CD4-positive, alpha-beta T cell (primary cell): ENCODE data around the gene SYT5. TPM values are rescaled to one million over a fixed set of nuclear protein-coding genes. Genes with fewer than 3 reads are reported as not detected.
"Not testable (repeated sequence)": the region's sequence is repeated elsewhere in the genome, so short reads cannot be mapped to it uniquely, and the experiment has no call there.

Source experiments
- ATAC-seq: fragments of 200-7000 bp; cut with Tn5 transposase; one replicate; pipeline ENCODE4 v1.10.0; 2022; ENCODE audit warnings: mild to moderate bottlenecking; ENCODE audit not compliant: poor library complexity
- CTCF ChIA-PET: fragments of 350-600 bp; sonication (Branson Sonifier 250); formaldehyde crosslinking; loops from one replicate; lab custom pipeline; 2021; ENCODE audit warnings: antibody characterized with exemption, inconsistent platforms; lab: Charles Lee
- POLR2A ChIA-PET: fragments of 350-600 bp; sonication (Branson Sonifier 250); formaldehyde crosslinking; loops from one replicate; lab custom pipeline; 2021; ENCODE audit warnings: antibody characterized with exemption, inconsistent platforms; lab: Charles Lee
- DNase-seq, 14 experiments: peaks; one replicate each; pipeline ENCODE4 v3.0.0-alpha.2; 2013 to 2020; ENCODE audit warnings: mixed read lengths in 2 of 14
- H3K27ac ChIP-seq, 2 donors: one replicate each; pipeline versions ENCODE4 v1.5.1 to v1.7.0; 2013; ENCODE audit warnings: low read length in 2 of 2, low read depth in 1 of 2, mild to moderate bottlenecking in 1 of 2
- H3K27me3 ChIP-seq, 2 experiments: 1 replicate in 1 of 2; 2 replicates in 1 of 2; pipeline versions ENCODE4 v1.6.1 to v1.7.0; 2013; ENCODE audit warnings: low read length in 2 of 2, control low read depth in 1 of 2, mild to moderate bottlenecking in 1 of 2, moderate library complexity in 1 of 2; ENCODE audit not compliant: insufficient read depth in 2 of 2, control insufficient read depth in 1 of 2
- H3K36me3 ChIP-seq: one replicate; pipeline ENCODE4 v1.6.1; 2013; ENCODE audit warnings: low read length, control low read depth; ENCODE audit not compliant: insufficient read depth
- H3K4me1 ChIP-seq: one replicate; pipeline ENCODE4 v1.6.1; 2013; ENCODE audit warnings: low read length, control low read depth; ENCODE audit not compliant: insufficient read depth
- H3K4me3 ChIP-seq: one replicate; pipeline ENCODE4 v1.5.1; 2013; ENCODE audit warnings: mild to moderate bottlenecking, low read length, moderate library complexity
- H3K9me3 ChIP-seq, 2 experiments: 1 replicate in 1 of 2; 2 replicates in 1 of 2; pipeline versions ENCODE4 v1.6.1 to v1.7.0; 2013; ENCODE audit warnings: low read length in 2 of 2, mild to moderate bottlenecking in 2 of 2, control low read depth in 1 of 2, moderate library complexity in 1 of 2; ENCODE audit not compliant: control insufficient read depth in 1 of 2, insufficient read depth in 1 of 2
- H3K27ac Mint-ChIP-seq: one replicate; pipeline ENCODE4 v1.8.0; 2020; ENCODE audit warnings: mixed read lengths
- H3K27me3 Mint-ChIP-seq: one replicate; pipeline ENCODE4 v1.8.0; 2021; ENCODE audit warnings: mixed read lengths
- H3K36me3 Mint-ChIP-seq: one replicate; pipeline ENCODE4 v1.8.0; 2021; ENCODE audit warnings: low read depth, mixed read lengths
- H3K4me1 Mint-ChIP-seq: one replicate; pipeline ENCODE4 v1.8.0; 2021; ENCODE audit warnings: low read depth, mixed read lengths
- H3K4me3 Mint-ChIP-seq: one replicate; pipeline ENCODE4 v1.8.0; 2020; ENCODE audit warnings: mild to moderate bottlenecking, mixed read lengths
- H3K9me3 Mint-ChIP-seq: one replicate; pipeline ENCODE4 v1.8.0; 2020; ENCODE audit warnings: mixed read lengths
- intact Hi-C, 2 experiments: fragments of 100-400 bp; cut with DNase I in 1 of 2; cut with micrococcal nuclease in 1 of 2; formaldehyde crosslinking; loops; one replicate each; pipeline versions ENCODE4 v1.15.1 to v1.9.0; 2023 to 2025; cut with DNase I, micrococcal nuclease
- total RNA-seq, 174 experiments: library from RNA in 2 of 174; stranded (reverse) in 2 of 174; gene quantifications; one replicate each; pipeline ENCODE4 v1.2.3 and lab custom pipeline; 2021 to 2026
- TF ChIP-seq, protein P1 (sequence below): fragments of 200-600 bp; IDR thresholded peaks from one replicate; pipeline ENCODE4 v1.8.0; 2022; ENCODE audit warnings: antibody characterized with exemption, mild to moderate bottlenecking

The SYT5 gene
- total RNA-seq, 2 experiments from 2014 or later: 0.41 to 0.56 TPM

DNA sequence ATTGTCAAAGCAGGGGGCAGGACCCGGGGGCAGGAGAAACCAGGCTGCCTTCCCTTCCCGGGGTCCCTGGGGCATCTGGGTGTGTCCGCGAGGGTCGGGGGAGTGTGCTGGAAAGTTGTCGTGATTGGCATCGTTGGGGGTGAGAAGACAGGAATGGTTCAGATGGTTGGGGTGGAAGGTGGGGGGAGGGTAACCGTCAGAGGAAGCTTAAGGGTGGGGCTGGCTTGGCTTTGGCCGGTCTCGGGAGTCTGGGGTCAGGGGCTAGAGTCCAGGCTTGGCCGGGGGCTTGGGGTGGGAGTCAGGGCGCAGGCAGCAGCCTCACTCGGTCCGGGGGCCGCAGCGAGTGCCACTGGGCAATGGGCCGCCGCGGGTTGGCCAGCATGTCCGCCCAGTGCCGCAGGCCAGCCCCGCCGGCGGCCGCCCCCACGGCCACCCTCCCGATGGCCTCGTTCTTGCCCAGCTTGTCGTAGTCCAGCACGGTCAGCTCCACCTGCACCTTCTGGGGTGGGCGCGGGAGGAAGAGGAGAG, 6.8 kb downstream of the SYT5 start:
- Mint-ChIP-seq H3K4me1 (peaks cover 28% of the 10 kb centered on the region), H3K36me3 (no peaks in the 10 kb centered on the region), H3K9me3 (no peaks in the 10 kb centered on the region), H3K4me3 (peak overlapping the region; percentile 48), H3K27ac (no peak overlapping the region), H3K27me3 (peaks cover 87% of the 10 kb centered on the region)
- intact Hi-C loops: loop anchor here in 1 of 2 experiments (10.0 kb wide), 1 partner anchor 82 kb away; the partner anchor contains the start of gene PPP6R1
- Histone ChIP-seq H3K27me3 (peaks cover 71 to 85% of the 10 kb centered on the region in 2 experiments), H3K36me3 (no peaks in the 10 kb centered on the region), H3K9me3 (peaks cover 0 to 49% of the 10 kb centered on the region in 2 experiments), H3K4me3 (peak overlapping the region; percentile 40), H3K27ac (no peak overlapping the region), H3K4me1 (peaks cover 22% of the 10 kb centered on the region)
- TF ChIP-seq, protein P1, sequence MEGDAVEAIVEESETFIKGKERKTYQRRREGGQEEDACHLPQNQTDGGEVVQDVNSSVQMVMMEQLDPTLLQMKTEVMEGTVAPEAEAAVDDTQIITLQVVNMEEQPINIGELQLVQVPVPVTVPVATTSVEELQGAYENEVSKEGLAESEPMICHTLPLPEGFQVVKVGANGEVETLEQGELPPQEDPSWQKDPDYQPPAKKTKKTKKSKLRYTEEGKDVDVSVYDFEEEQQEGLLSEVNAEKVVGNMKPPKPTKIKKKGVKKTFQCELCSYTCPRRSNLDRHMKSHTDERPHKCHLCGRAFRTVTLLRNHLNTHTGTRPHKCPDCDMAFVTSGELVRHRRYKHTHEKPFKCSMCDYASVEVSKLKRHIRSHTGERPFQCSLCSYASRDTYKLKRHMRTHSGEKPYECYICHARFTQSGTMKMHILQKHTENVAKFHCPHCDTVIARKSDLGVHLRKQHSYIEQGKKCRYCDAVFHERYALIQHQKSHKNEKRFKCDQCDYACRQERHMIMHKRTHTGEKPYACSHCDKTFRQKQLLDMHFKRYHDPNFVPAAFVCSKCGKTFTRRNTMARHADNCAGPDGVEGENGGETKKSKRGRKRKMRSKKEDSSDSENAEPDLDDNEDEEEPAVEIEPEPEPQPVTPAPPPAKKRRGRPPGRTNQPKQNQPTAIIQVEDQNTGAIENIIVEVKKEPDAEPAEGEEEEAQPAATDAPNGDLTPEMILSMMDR: no peak
- ATAC-seq (no peak), DNase-seq (no peak)
- ChIA-PET POLR2A (interaction anchor here (0.6 to 0.7 kb wide), 2 partner anchors 14 to 85 kb away, joined by 3 read pairs; no protein-coding TSS in a partner anchor), CTCF (no interaction called here)

DNA sequence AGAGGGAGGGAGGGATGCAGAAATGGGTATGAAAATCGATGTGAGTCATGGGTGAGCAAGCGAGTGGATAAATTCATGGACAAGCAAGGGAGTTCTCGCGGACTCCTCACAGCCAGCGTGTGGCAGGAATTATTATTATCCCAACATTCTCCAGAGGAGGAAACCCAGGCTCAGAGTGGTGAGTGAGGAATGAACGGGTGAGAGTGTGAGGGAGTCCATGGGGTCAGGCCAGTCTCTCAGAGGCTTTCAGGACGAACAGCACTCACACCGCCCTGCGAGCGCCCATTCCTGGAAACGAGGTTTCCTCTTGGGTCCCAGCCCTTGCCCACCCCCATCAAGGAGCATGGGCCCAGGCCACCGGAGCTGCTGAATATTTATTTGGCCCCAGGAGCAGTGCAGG, 7.3 kb downstream of the SYT5 start:
- Histone ChIP-seq H3K4me3 (no peak overlapping the region), H3K27me3 (peaks cover 69 to 83% of the 10 kb centered on the region in 2 experiments), H3K36me3 (no peaks in the 10 kb centered on the region), H3K9me3 (peaks cover 0 to 52% of the 10 kb centered on the region in 2 experiments), H3K27ac (no peak overlapping the region), H3K4me1 (peaks cover 21% of the 10 kb centered on the region)
- no peak for ATAC-seq
- DNase-seq: no peak
- H3K27me3 Mint-ChIP-seq: peaks cover 85% of the 10 kb centered on the region
- H3K36me3 Mint-ChIP-seq: no peaks in the 10 kb centered on the region
- H3K27ac Mint-ChIP-seq: no peak overlapping the region
- ChIA-PET POLR2A (interaction anchor here (0.6 kb wide), 1 partner anchor 85 kb away, joined by 3 read pairs; no protein-coding TSS in a partner anchor), CTCF (no interaction called here)
- intact Hi-C loops: loop anchor here in 1 of 2 experiments (10.0 kb wide), 1 partner anchor 82 kb away; the partner anchor contains the start of gene PPP6R1
- no peaks in the 10 kb centered on the region for H3K9me3 Mint-ChIP-seq
- H3K4me3 Mint-ChIP-seq: peak overlapping the region; percentile 20
- TF ChIP-seq, protein P1: no peak
- H3K4me1 Mint-ChIP-seq: peaks cover 26% of the 10 kb centered on the region

DNA sequence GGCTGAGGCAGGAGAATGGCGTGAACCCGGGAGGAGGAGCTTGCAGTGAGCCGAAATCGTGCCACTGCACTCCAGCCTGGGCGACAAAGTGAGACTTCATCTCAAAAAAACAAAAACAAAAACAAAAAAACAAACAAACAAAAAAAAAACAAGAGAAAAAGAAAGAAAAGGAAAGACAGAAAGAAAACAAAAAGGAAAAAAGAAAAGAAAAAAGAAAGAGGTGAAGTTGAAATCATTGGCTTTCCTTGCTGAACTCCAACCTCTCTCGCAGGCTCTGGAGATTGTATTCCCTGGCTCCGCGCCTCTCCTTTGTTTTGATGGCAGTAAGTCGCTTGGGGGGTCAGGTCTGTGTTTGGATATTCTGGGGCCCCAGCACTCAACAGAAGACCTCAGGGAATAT, 7.8 kb downstream of the SYT5 start:
- peak overlapping the region; percentile 4 for H3K4me3 Mint-ChIP-seq
- POLR2A ChIA-PET, H3K9me3 Mint-ChIP-seq, H3K27ac Mint-ChIP-seq, ATAC-seq, H3K36me3 ChIP-seq, H3K27ac ChIP-seq, H3K36me3 Mint-ChIP-seq, H3K4me3 ChIP-seq, DNase-seq, CTCF ChIA-PET: not testable (repeated sequence)
- Histone ChIP-seq H3K27me3 (peaks cover 69 to 85% of the 10 kb centered on the region in 2 experiments), H3K4me1 (peaks cover 21% of the 10 kb centered on the region), H3K9me3 (peaks cover 0 to 53% of the 10 kb centered on the region in 2 experiments)
- intact Hi-C loops: loop anchor here in 1 of 2 experiments (10.0 kb wide), 1 partner anchor 82 kb away; the partner anchor contains the start of gene PPP6R1
- peaks cover 25% of the 10 kb centered on the region for H3K4me1 Mint-ChIP-seq
- peaks cover 83% of the 10 kb centered on the region for H3K27me3 Mint-ChIP-seq
